GM12878 (cell line): Measurements from ENCODE around the gene POLR1G.

Experiments
- EP300 ChIP-seq, 2 experiments: fragments of 150-350 bp in 1 of 2; IDR thresholded peaks; 2 replicates each; pipeline ENCODE4 v1.6.1; 2011 to 2012; ENCODE audit warnings: low read depth in 2 of 2, low read length in 2 of 2, borderline replicate concordance in 1 of 2, improper control_type of control experiment in 1 of 2, inconsistent platforms in 1 of 2; ENCODE audit not compliant: control insufficient read depth in 1 of 2
- NFYB ChIP-seq: IDR thresholded peaks from 2 replicates; pipeline ENCODE4 v1.6.1; 2011; ENCODE audit warnings: low read depth, mild to moderate bottlenecking, low read length, improper control_type of control experiment, moderate library complexity; ENCODE audit not compliant: insufficient read depth
- RAD21 ChIP-seq: IDR thresholded peaks from 2 replicates; pipeline ENCODE4 v1.6.1; 2011; ENCODE audit warnings: mild to moderate bottlenecking, low read depth, low read length, moderate library complexity; ENCODE audit not compliant: insufficient read depth
- SMC3 ChIP-seq: IDR thresholded peaks from 2 replicates; pipeline ENCODE4 v1.6.1; 2011; ENCODE audit warnings: low read length, improper control_type of control experiment, borderline replicate concordance
- TF ChIP-seq, protein P1 (sequence below): IDR thresholded peaks from 2 replicates; pipeline ENCODE4 v1.6.1; 2012; ENCODE audit warnings: mild to moderate bottlenecking, low read depth, low read length
- TF ChIP-seq, protein P2 (sequence below), 3 experiments: IDR thresholded peaks in 2 of 3; conservative IDR thresholded peaks in 1 of 3; 2 replicates each; pipeline ENCODE4 v1.5.1; 2011; ENCODE audit warnings: low read depth in 3 of 3, low read length in 3 of 3, mild to moderate bottlenecking in 3 of 3, control low read depth in 2 of 3, moderate library complexity in 2 of 3, inconsistent platforms in 1 of 3, mixed read lengths in 1 of 3; ENCODE audit not compliant: control insufficient read depth in 2 of 3, insufficient read depth in 1 of 3; ENCODE audit errors: extremely low read depth in 1 of 3
- TF ChIP-seq, protein P3 (sequence below): IDR thresholded peaks from 2 replicates; pipeline ENCODE4 v1.6.1; 2011; ENCODE audit warnings: borderline replicate concordance, low read depth, mild to moderate bottlenecking, moderate library complexity, mixed read lengths, low read length; ENCODE audit not compliant: insufficient read depth; ENCODE audit errors: extremely low read length

DNA sequence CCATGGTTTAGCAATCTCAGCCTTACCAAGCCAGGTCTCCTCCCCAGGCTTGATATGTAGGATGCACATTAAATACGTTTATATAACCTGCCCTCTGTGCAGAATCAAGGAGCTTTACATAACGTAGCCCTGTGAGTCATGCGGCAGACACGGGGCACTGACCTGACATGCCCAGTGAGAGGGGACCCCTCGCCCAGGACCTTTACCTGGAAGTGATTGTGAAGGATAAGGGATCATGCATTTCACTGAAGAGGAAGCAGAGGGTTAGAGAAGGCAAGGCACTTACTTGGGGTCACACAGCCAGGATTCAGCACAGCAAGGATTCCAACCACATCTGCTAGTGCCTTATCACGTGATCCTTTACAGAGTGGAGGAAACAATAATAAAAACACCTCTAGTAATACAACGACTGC lies 42.4 kb downstream of the POLR1G start:
- TF ChIP-seq RAD21 (no peak), NFYB (no peak), SMC3 (no peak), EP300 (IDR thresholded peaks at IDR 0.05; ENCODE audit: borderline replicate concordance in 1 of 2, control insufficient read depth in 1 of 2, low read depth in 2 of 2, low read length in 2 of 2) (no peak)
- TF ChIP-seq, protein P1, sequence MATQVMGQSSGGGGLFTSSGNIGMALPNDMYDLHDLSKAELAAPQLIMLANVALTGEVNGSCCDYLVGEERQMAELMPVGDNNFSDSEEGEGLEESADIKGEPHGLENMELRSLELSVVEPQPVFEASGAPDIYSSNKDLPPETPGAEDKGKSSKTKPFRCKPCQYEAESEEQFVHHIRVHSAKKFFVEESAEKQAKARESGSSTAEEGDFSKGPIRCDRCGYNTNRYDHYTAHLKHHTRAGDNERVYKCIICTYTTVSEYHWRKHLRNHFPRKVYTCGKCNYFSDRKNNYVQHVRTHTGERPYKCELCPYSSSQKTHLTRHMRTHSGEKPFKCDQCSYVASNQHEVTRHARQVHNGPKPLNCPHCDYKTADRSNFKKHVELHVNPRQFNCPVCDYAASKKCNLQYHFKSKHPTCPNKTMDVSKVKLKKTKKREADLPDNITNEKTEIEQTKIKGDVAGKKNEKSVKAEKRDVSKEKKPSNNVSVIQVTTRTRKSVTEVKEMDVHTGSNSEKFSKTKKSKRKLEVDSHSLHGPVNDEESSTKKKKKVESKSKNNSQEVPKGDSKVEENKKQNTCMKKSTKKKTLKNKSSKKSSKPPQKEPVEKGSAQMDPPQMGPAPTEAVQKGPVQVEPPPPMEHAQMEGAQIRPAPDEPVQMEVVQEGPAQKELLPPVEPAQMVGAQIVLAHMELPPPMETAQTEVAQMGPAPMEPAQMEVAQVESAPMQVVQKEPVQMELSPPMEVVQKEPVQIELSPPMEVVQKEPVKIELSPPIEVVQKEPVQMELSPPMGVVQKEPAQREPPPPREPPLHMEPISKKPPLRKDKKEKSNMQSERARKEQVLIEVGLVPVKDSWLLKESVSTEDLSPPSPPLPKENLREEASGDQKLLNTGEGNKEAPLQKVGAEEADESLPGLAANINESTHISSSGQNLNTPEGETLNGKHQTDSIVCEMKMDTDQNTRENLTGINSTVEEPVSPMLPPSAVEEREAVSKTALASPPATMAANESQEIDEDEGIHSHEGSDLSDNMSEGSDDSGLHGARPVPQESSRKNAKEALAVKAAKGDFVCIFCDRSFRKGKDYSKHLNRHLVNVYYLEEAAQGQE = no peak
- TF ChIP-seq, protein P2, sequence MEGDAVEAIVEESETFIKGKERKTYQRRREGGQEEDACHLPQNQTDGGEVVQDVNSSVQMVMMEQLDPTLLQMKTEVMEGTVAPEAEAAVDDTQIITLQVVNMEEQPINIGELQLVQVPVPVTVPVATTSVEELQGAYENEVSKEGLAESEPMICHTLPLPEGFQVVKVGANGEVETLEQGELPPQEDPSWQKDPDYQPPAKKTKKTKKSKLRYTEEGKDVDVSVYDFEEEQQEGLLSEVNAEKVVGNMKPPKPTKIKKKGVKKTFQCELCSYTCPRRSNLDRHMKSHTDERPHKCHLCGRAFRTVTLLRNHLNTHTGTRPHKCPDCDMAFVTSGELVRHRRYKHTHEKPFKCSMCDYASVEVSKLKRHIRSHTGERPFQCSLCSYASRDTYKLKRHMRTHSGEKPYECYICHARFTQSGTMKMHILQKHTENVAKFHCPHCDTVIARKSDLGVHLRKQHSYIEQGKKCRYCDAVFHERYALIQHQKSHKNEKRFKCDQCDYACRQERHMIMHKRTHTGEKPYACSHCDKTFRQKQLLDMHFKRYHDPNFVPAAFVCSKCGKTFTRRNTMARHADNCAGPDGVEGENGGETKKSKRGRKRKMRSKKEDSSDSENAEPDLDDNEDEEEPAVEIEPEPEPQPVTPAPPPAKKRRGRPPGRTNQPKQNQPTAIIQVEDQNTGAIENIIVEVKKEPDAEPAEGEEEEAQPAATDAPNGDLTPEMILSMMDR (IDR thresholded peaks at IDR 0.05 in 2 of 3, conservative IDR thresholded peaks at IDR 0.05 in 1 of 3; ENCODE audit: control insufficient read depth in 2 of 3, extremely low read depth in 1 of 3, insufficient read depth in 1 of 3, low read depth in 3 of 3, low read length in 3 of 3) = no peak
- TF ChIP-seq, protein P3, sequence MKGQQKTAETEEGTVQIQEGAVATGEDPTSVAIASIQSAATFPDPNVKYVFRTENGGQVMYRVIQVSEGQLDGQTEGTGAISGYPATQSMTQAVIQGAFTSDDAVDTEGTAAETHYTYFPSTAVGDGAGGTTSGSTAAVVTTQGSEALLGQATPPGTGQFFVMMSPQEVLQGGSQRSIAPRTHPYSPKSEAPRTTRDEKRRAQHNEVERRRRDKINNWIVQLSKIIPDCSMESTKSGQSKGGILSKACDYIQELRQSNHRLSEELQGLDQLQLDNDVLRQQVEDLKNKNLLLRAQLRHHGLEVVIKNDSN = no peak
